D721Med (cell line): Measurements from ENCODE around the gene FABP1.

Source experiments
- DNase-seq: peaks from one replicate; pipeline ENCODE4 v3.0.0; 2011; ENCODE audit warnings: low spot score; ENCODE audit not compliant: insufficient read length
- FAIRE-seq: peaks from 2 replicates; lab custom pipeline; 2011; peaks lifted over from hg19 to GRCh38; lab: Jason Lieb, UNC
- CTCF ChIP-seq: IDR thresholded peaks from 2 replicates; pipeline ENCODE4 v1.5.1; 2012; ENCODE audit warnings: mild to moderate bottlenecking, control low read depth; ENCODE audit not compliant: insufficient read depth; ENCODE audit errors: missing control alignments

Gene FABP1

DNA sequence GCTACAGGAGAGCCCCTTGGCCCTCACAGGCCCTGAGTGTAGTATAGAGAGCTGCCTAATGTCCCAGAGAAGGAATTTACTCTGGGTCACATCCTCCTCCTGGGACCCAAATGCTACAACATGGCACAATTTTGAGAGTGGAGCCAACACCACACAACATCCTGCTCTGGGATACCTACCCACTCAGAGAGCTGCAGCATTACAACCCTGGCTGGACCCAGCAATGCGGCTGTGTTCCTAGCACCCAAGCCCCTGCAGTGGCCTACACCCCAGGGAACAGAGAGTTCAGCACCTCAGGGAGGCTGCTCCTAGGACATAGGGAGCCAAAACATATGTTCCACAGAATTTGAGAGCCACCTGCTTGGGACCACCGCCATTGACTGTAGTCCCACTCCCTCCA lies 19.3 kb upstream of the FABP1 start:
- TF ChIP-seq CTCF = no peak
- DNase-seq (no peak), FAIRE-seq (no peak)

DNA sequence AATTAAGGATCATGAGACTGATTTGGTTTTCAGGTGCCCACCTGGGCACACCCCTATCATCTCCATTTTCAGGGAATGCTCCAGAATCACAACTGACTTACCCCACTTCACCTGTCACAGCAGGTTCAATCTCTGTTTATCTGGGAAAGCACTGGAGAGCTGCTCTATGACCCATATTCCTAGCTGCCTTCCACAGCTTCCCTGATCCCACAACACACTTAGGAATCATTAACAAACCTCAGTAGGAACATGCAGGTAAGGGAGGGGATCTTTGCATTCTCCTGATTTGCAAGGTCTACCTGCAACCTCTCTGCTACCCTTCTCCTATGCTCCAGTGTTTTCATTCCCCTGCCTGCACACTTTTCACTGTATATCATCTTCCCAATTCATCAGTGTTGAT lies 18.7 kb upstream of the FABP1 start:
- no peak for TF ChIP-seq CTCF
- FAIRE-seq (no peak), DNase-seq (no peak)

DNA sequence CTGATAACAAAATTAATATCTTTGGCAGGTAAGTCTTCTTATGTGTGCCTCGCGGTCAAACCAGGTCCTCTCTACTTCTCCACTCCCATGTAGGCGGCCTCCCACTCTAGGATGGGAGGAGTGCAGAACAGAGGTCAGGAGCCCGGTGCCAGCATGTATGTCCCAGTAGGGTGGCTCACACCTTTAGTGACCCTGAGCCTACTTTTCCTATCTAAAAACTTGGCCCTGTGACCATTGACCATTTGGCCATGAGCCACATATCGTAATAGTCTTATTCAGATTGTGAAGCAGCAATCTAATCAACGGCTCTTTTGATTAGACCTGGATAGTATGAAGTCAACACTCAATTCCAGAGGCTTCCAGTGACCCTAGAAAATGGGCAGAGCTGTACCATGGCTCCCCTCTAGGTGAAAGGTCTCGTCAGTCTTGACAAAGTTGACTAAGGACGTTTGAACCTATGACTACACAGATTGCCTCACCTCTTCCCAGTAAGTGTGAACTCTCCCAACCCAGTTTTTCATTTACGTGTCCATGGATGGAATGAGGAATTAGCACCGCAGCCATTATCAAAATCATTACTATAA lies 17.1 kb upstream of the FABP1 start:
- DNase-seq (no peak), FAIRE-seq (no peak)
- no peak for TF ChIP-seq CTCF

GRCh38 chr2:88144271-88144670 lies 16.4 kb upstream of the FABP1 start:
- no peak for TF ChIP-seq CTCF
- DNase-seq = no peak
- no peak for FAIRE-seq

GRCh38 chr2:88141952-88142351 lies 14.1 kb upstream of the FABP1 start:
- TF ChIP-seq CTCF = no peak
- DNase-seq (no peak), FAIRE-seq (no peak)

- no peak for FAIRE-seq
- DNase-seq = no peak
- no peak for TF ChIP-seq CTCF
Measured at GRCh38 chr2:88139804-88140203, 11.9 kb upstream of the FABP1 start.

- TF ChIP-seq CTCF = no peak
- DNase-seq = no peak
- no peak for FAIRE-seq
Measured at GRCh38 chr2:88139203-88139702, 11.4 kb upstream of the FABP1 start.
